NAMALWA (cell line): ENCODE data around the gene DNTT.

Experiments
- DNase-seq: peaks from one replicate; pipeline ENCODE4 v3.0.0-alpha.2; 2015; ENCODE audit warnings: low spot score

DNTT gene

GRCh38 chr10:96377816-96378294 lies 73.6 kb downstream of the DNTT start:
- DNase-seq = peak; percentile 8

GRCh38 chr10:96378741-96379140 lies 74.5 kb downstream of the DNTT start:
- no peak for DNase-seq

- DNase-seq = no peak
Measured at GRCh38 chr10:96379758-96380157, 75.5 kb downstream of the DNTT start.

DNA sequence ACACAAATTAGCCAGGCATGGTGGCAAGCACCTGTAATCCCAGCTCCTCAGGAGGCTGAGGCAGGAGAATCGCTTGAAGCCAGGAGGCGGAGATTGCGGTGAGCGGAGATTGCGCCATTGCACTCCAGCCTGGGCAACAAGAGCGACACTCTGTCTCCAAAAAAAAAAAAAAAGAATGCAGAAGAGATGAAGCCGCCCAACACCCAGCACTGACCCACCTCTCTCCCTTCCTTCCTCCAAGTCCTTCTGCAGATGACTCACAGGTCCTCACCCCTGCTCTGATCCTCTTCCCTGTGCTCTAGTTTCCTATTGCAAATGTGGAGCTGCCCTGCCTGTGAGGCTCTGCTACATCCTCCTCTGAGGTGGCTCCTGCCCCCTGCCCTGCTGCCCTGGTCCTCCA lies 76.6 kb downstream of the DNTT start:
- DNase-seq = no peak

- no peak for DNase-seq
Measured at GRCh38 chr10:96384506-96384905, 80.3 kb downstream of the DNTT start.

DNA sequence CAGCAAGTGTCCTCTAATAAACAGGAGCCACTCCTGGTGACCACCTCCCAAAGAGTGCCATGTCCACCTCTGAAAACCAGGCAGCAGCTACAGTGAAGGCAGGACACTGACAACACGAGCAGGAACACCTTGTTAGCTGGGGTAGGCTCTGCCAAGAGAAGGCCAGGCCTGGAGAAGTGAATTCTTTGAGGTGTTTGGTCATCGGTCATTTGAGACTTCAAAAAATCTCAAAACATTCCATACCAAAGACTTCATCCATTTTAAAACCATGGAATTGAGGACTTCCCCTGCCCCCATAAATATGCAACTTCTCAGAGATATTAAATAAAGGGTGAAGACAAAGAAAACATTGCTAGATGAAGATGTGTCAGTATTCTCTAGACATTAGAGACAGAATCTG lies 82.9 kb downstream of the DNTT start:
- DNase-seq = no peak

- DNase-seq = no peak
Measured at GRCh38 chr10:96387601-96388000, 83.4 kb downstream of the DNTT start.
